Stimulated activated naive CD8-positive, alpha-beta T cell treated with anti-CD3 and anti-CD28 coated beads, Interleukin-15, amount 100 ng/mL, for 72 hours (primary cell): ENCODE results near the gene GNB3.

ENCODE experiments used
- ATAC-seq: fragments of 150-1000 bp; cut with Tn5 transposase; 2 replicates; pipeline ENCODE4 v1.10.0; 2021; ENCODE audit warnings: mild to moderate bottlenecking, moderate library complexity
- DNase-seq, 2 donors: peaks; one replicate each; pipeline ENCODE4 v3.0.0; 2021 to 2022
- H3K27ac Mint-ChIP-seq, 2 donors: one replicate each; pipeline ENCODE4 v1.8.0; 2022; ENCODE audit warnings: mild to moderate bottlenecking in 2 of 2, mixed read lengths in 2 of 2, moderate library complexity in 2 of 2
- H3K27me3 Mint-ChIP-seq: one replicate; pipeline ENCODE4 v1.8.0; 2022; ENCODE audit warnings: mixed read lengths
- H3K4me1 Mint-ChIP-seq: one replicate; pipeline ENCODE4 v1.8.0; 2022; ENCODE audit warnings: mild to moderate bottlenecking, mixed read lengths
- H3K4me3 Mint-ChIP-seq, 2 donors: one replicate each; pipeline ENCODE4 v1.8.0; 2022; ENCODE audit warnings: mild to moderate bottlenecking in 2 of 2, mixed read lengths in 2 of 2, moderate library complexity in 1 of 2
- H3K9me3 Mint-ChIP-seq, 2 donors: one replicate each; pipeline ENCODE4 v1.8.0; 2022; ENCODE audit warnings: mixed read lengths in 2 of 2

Gene GNB3

DNA sequence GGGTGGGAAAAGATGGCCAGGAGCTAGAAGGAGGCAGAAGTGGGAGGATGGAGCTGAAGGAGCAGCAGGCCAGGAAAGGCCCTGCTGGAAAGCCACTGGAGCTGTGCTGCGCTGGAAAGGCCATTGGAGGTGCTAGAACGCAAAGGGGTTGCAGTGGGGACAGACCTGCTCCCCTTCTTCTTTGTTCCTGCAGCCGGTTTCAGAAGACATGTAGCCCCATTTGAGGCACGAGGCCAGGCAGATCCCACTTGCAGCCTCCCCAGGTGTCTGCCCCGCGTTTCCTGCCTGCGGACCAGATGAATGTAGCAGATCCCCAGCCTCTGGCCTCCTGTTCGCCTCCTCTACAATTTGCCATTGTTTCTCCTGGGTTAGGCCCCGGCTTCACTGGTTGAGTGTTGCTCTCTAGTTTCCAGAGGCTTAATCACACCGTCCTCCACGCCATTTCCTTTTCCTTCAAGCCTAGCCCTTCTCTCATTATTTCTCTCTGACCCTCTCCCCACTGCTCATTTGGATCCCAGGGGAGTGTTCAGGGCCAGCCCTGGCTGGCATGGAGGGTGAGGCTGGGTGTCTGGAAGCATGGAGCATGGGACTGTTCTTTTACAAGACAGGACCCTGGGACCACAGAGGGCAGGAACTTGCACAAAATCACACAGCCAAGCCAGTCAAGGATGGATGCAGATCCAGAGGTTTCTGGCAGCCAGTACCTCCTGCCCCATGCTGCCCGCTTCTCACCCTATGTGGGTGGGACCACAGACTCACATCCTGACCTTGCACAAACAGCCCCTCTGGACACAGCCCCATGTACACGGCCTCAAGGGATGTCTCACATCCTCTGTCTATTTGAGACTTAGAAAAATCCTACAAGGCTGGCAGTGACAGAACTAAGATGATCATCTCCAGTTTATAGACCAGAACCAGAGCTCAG lies 21.4 kb upstream of the GNB3 start:
- DNase-seq (no peak), ATAC-seq (no peak)
- peaks cover 48% of the 10 kb centered on the region for H3K27me3 Mint-ChIP-seq
- H3K27ac Mint-ChIP-seq, result no peak overlapping the region
- no peak overlapping the region for H3K4me3 Mint-ChIP-seq
- peaks cover 16% of the 10 kb centered on the region for H3K4me1 Mint-ChIP-seq
- no peaks in the 10 kb centered on the region for H3K9me3 Mint-ChIP-seq

DNA sequence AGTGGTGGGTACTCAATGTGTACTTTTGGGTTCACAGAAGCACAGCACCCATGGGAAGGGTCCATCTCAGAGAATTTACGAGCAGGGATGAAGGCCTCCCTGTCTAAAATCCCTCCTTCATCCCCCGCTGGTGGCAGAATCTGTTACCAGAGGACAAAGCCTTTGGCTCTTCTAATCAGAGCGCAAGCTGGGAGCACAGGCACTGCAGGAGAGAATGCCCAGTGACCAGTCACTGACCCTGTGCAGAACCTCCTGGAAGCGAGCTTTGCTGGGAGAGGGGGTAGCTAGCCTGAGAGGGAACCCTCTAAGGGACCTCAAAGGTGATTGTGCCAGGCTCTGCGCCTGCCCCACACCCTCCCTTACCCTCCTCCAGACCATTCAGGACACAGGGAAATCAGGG lies 20.6 kb upstream of the GNB3 start:
- DNase-seq (no peak), ATAC-seq (no peak)
- H3K4me1 Mint-ChIP-seq, result peaks cover 16% of the 10 kb centered on the region
- H3K4me3 Mint-ChIP-seq, result no peak overlapping the region
- H3K9me3 Mint-ChIP-seq, result no peaks in the 10 kb centered on the region
- no peak overlapping the region for H3K27ac Mint-ChIP-seq
- peaks cover 50% of the 10 kb centered on the region for H3K27me3 Mint-ChIP-seq

DNA sequence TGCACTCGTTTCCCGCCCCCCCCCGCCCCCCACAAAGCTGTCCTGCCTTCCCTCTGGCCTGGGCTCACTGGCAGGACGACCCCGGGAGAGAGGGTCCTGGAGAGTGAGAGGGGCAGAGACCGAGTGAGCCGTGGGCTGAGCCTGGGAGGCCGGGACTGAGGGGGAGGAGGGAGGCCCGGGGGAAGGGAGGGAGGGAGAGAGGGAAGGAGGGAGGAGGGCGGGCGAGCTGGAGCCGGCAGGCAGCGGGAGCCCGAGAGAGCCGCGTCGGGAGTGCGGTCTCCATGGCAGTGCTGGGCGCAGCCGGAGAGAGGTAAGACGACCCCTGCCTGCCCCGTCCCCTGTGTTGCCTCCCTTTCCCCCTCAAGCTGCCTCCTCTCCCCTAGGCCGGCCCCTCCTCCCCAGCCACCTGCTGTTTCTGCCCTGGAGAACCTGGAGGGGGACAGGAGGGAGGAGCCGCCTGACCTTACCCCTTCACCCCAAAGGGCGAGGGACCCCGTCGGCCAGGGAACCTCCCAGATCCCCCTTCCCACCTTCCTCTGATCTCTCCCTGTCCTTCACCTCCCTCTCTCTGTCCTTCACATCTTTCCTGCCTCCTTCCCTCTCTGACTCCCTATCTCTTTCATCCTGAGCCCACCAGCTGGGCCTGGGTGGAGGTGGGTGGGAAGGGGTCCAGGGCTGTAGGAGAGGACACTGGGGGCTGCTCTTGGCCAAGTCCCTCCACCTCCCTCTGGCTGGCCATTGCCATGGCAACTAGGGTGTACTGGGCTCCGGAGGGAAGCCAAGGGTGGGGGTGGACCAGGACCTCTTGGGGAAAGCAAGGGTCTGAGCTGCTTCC lies 18.9 kb upstream of the GNB3 start, which contains the start of gene GPR162:
Gene GPR162 (plus strand): TSS at position 231 of the 835 bp plus-strand sequence. CDS start 2,078 bp downstream, outside the sequence.
- H3K27ac Mint-ChIP-seq, result peak within 1 kb of the TSS in 1 of 2 donors; percentile 29
- peak; percentile 27 for ATAC-seq
- H3K4me1 Mint-ChIP-seq, result peaks cover 23% of the 10 kb centered on the region
- H3K9me3 Mint-ChIP-seq, result no peaks in the 10 kb centered on the region
- DNase-seq, result no peak
- H3K4me3 Mint-ChIP-seq, result peak within 1 kb of the TSS; percentile 42 to 62
- H3K27me3 Mint-ChIP-seq, result peaks cover 67% of the 10 kb centered on the region

DNA sequence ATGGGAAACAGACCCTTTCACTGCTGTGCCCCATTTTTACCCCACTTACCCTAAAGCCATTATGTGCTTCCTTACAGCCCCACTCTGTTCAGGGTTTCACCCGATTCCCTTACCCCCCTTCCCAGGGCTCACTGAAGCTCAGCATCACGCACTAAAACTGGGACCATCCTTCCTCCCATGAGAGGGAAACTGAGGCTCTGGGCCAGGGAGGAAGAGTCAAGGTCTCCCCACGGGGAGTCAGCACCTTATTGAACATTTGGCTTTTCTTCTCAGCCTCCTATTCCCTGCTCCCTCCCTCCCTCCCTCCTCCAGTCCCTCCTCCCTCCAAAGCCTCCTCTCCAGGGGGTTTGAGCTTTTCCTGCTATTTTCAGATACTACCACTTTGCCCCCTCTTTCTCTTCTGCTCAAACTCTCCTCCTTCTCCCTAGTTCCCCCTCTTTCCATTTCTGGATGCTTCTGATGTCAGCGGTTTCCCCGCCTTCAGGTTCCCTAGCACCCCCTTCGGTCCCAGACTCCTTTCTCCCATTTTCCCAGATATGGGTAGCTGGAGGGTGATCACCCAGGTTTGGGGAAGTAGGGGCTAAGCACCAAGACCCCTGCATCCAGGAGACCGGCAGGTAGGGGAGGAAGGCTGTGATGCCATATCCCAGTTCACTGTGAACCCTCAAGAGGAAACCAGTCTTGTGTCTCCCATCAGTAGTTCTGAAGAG lies 18.1 kb upstream of the GNB3 start:
- H3K27me3 Mint-ChIP-seq, result peaks cover 74% of the 10 kb centered on the region
- peaks cover 30% of the 10 kb centered on the region for H3K4me1 Mint-ChIP-seq
- DNase-seq (no peak), ATAC-seq (no peak)
- no peak overlapping the region for H3K27ac Mint-ChIP-seq
- H3K4me3 Mint-ChIP-seq, result peak overlapping the region in 1 of 2 donors; percentile 62
- H3K9me3 Mint-ChIP-seq, result no peaks in the 10 kb centered on the region

DNA sequence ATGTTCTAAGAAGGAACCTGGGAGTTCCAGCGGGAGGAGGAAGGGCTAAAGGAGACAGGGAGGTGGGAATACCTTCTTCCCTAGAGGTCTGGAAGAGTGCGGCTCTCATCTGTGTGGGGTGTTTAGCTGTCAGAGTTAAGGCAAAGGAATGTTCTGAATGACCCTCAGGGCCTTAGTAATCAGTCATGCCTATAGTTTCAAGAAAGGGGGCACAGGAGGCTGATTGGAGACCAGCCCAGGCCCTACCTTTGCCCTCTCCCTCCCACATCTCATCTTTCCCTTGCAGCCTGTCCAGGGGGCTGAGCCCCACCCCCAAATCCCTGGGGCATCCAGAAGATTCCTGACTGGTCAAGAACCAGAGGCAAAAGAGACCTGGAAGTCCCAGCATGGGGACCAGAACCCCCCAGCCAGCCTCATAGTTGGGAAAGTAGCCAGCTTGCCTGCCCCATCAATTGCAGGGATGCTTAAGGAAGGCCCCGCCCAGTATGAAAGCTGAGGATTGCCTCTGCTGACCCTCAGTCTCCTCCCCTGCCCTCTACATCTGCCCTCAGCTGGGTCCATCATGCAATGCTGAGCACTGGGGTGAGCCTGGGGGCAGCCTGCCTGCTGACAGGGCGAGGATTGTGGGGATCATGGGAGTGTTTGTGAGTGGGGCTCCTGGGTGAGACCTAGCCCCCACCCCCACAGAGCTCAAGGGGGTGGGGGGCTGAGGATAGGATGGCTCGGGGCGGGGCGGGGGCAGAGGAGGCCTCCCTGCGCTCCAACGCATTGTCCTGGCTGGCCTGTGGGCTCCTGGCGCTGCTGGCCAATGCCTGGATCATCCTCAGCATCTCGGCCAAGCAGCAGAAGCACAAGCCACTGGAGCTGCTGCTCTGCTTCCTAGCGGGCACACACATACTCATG lies 17.3 kb upstream of the GNB3 start:
- Mint-ChIP-seq H3K27ac (no peak overlapping the region), H3K4me1 (peaks cover 38% of the 10 kb centered on the region), H3K27me3 (peaks cover 83% of the 10 kb centered on the region), H3K4me3 (no peak overlapping the region), H3K9me3 (no peaks in the 10 kb centered on the region)
- ATAC-seq (no peak), DNase-seq (no peak)

DNA sequence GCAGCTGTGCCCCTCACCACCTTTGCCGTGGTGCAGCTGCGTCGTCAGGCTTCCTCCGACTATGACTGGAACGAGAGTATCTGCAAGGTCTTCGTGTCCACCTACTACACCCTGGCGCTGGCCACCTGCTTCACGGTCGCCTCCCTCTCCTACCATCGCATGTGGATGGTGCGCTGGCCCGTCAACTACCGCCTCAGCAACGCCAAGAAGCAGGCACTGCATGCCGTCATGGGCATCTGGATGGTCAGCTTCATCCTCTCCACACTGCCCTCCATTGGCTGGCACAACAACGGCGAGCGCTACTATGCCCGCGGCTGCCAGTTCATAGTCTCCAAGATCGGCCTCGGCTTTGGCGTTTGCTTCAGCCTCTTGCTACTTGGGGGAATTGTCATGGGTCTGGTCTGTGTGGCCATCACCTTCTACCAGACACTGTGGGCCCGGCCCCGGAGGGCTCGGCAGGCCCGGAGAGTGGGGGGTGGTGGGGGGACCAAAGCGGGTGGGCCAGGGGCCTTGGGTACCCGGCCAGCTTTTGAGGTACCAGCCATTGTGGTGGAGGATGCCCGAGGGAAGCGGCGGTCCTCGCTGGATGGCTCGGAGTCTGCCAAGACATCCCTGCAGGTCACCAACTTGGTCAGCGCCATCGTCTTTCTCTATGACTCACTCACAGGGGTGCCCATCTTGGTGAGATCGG lies 16.5 kb upstream of the GNB3 start:
- no peaks in the 10 kb centered on the region for H3K9me3 Mint-ChIP-seq
- ATAC-seq (no peak), DNase-seq (no peak)
- H3K4me1 Mint-ChIP-seq, result peaks cover 44% of the 10 kb centered on the region
- no peak overlapping the region for H3K27ac Mint-ChIP-seq
- no peak overlapping the region for H3K4me3 Mint-ChIP-seq
- H3K27me3 Mint-ChIP-seq, result peaks cover 91% of the 10 kb centered on the region

DNA sequence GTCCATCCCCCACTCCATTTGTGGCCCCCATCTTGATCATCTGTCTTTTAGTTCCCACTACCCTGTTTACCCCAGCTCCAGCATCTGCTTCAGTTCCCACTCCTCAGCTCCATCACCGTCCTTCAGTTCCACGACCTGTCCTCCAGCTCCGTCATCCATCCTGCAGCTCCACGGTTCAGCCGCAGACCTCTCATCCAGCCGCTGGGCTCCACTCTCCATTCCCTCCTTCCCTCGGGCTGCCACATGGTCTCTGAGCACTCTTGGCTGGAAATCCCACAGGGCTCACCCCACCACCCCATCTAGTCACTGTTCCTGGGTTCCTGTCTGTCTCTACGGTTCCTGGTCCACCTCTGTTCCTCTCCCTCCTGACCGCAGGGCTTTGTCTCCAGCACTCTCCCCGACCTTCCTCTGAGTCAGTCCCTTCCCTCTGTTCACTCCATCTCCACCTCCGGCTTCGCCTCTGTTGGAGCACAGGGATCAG lies 15.8 kb upstream of the GNB3 start:
- H3K27ac Mint-ChIP-seq, result no peak overlapping the region
- ATAC-seq (no peak), DNase-seq (no peak)
- no peaks in the 10 kb centered on the region for H3K9me3 Mint-ChIP-seq
- H3K4me3 Mint-ChIP-seq, result no peak overlapping the region
- peaks cover 98% of the 10 kb centered on the region for H3K27me3 Mint-ChIP-seq
- peaks cover 50% of the 10 kb centered on the region for H3K4me1 Mint-ChIP-seq

DNA sequence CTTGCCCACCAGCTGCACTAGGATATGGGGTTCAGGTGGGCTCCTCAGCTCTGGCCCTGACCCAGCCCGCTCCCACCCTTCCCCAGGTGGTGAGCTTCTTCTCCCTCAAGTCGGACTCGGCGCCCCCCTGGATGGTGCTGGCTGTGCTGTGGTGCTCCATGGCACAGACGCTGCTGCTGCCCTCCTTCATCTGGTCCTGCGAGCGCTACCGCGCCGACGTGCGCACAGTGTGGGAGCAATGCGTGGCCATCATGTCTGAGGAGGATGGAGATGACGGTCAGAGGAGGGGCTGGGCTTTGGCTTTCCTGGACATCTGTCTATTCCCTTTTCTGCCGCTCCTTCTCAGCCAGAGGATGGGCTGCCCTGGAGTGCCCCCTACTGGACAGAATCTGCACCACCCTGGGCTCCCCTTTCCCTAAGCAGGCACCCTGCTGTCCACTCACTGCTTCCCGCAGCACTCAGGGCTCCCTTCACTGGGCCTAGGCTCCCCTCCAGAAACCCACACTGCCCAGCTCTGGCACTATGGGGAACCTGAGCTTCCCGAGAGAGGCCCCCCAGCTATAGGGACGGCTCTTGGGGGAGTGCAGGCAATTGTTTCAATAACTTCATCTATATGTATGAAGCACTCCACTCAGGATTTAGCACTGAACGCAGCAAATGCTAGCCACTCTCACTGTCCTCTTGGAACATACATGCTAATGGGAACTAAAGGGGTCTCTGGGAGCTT lies 15.2 kb upstream of the GNB3 start:
- peak; percentile 67 for ATAC-seq
- H3K9me3 Mint-ChIP-seq, result no peaks in the 10 kb centered on the region
- peaks cover 50% of the 10 kb centered on the region for H3K4me1 Mint-ChIP-seq
- H3K27me3 Mint-ChIP-seq, result peaks cover 100% of the 10 kb centered on the region
- peak; percentile 80 to 81 for DNase-seq
- H3K27ac Mint-ChIP-seq, result no peak overlapping the region
- H3K4me3 Mint-ChIP-seq, result peak overlapping the region; percentile 2 to 17

DNA sequence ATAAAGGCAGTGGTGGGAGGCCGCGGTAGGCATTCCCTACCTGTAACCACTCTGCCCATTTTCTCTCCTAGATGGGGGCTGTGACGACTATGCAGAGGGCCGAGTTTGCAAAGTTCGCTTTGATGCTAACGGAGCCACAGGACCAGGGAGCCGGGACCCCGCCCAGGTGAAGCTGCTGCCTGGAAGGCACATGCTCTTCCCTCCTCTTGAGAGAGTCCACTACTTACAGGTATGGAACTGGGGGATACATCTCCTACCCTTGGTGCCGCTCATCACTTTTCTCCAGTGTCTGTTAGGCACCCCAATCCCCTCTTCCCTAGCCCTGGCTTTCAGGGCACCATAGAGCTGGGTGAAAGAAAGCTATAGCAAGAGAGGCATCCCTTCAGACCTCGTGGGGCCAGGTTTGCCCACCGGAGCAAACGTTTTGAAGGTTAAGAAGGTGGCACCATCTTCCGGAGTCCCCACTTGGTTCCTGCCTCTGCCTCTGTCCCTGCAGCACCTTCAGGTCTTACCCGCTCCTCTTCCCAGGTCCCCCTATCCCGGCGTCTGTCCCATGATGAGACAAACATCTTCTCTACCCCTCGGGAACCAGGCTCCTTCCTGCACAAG lies 14.5 kb upstream of the GNB3 start:
- H3K27me3 Mint-ChIP-seq, result peaks cover 100% of the 10 kb centered on the region
- H3K4me1 Mint-ChIP-seq, result peaks cover 44% of the 10 kb centered on the region
- H3K27ac Mint-ChIP-seq, result no peak overlapping the region
- H3K9me3 Mint-ChIP-seq, result no peaks in the 10 kb centered on the region
- DNase-seq (no peak), ATAC-seq (no peak)
- no peak overlapping the region for H3K4me3 Mint-ChIP-seq

DNA sequence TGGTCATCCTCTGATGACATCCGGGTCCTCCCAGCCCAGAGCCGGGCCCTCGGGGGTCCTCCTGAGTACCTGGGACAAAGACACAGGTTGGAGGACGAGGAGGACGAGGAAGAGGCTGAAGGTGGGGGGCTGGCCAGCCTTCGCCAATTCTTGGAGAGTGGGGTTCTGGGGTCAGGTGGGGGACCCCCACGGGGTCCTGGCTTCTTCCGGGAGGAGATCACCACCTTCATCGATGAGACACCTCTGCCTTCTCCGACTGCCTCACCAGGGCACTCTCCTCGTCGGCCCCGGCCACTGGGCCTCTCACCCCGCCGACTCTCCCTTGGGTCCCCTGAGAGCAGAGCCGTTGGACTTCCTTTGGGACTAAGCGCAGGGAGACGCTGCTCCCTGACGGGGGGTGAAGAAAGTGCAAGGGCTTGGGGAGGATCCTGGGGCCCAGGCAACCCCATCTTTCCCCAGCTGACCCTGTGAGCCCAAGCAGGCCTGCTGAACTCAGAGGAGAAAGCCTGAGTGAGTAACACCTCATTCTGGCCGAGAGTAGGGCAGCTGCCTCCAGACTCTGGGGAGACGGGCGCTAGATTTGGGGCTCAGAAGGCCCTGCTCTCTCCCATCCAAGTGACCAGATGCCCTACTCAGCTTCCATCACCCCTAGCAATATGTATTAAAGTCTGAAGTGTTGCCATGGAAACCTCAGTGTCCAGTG lies 13.8 kb upstream of the GNB3 start:
- ATAC-seq, result no peak
- Mint-ChIP-seq H3K27me3 (peaks cover 100% of the 10 kb centered on the region), H3K27ac (no peak overlapping the region), H3K4me3 (peak overlapping the region; percentile 50 to 66), H3K9me3 (no peaks in the 10 kb centered on the region), H3K4me1 (peaks cover 38% of the 10 kb centered on the region)
- DNase-seq, result no peak

DNA sequence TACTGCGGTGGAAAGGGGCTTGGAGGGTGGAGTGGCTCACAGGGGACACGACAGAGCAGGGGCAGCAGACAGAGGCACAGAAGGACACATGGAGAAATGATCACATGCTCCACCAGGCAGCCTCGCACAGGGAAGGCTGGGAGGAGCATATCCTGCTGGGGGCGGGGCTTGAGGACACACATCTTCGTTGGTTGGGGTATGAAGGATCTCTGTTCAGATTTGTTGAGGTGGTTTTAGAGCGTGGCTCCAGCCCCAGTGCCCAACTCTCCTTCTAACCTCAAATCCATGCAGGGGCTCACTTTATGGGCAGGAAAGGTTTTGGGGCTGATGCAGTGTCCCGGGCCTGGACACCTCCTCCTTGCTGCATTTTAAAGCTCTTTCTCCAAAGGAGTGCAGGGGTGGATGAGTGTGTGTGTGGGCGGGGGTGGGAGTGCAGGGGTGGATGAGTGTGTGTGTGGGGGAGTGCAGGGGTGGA lies 13.3 kb upstream of the GNB3 start:
- H3K27ac Mint-ChIP-seq, result no peak overlapping the region
- ATAC-seq (no peak), DNase-seq (peak in 1 of 2 donors; percentile 22)
- H3K4me3 Mint-ChIP-seq, result peak overlapping the region; percentile 50 to 66
- H3K27me3 Mint-ChIP-seq, result peaks cover 96% of the 10 kb centered on the region
- no peaks in the 10 kb centered on the region for H3K9me3 Mint-ChIP-seq
- H3K4me1 Mint-ChIP-seq, result peaks cover 34% of the 10 kb centered on the region

DNA sequence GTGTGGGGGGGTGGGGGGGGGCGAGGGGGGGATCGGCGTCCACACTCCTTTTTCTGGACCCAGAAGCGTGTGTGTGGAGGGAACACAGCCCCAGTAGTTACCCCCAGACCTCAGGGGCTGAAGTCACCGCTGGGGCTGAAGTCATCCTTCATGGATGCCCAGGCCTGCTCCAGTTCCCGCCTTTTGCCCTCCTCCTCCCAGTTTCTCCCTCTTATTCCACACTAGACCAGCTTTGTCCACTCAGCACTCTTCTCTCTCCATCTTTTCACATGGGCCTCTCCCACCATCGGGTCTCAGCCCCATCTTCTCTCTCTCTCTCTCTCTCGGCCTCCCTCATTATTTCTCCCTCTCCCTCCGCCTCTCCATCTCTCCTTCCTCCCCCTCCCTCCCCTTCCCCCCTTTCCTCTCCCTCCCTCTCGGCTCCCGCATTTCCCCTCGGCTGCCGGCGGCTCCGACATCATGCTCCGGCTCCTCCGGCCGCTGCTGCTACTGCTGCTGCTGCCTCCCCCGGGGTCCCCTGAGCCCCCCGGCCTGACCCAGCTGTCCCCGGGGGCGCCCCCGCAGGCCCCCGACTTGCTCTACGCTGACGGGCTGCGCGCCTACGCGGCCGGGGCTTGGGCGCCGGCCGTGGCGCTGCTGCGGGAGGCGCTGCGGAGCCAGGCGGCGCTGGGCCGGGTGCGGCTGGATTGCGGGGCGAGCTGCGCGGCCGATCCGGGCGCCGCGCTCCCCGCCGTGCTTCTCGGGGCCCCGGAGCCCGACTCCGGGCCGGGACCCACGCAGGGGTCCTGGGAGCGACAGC lies 12.5 kb upstream of the GNB3 start, which contains the start of gene P3H3:
Gene P3H3 (plus strand): TSS at position 426 of the 799 bp plus-strand sequence. CDS start 34 bp downstream, at position 460.
- Mint-ChIP-seq H3K4me3 (peak within 1 kb of the TSS; percentile 91 to 93), H3K27ac (peak within 1 kb of the TSS; percentile 89 to 90), H3K4me1 (peaks cover 34% of the 10 kb centered on the region), H3K9me3 (no peaks in the 10 kb centered on the region), H3K27me3 (peaks cover 89% of the 10 kb centered on the region)
- ATAC-seq (peak; percentile 53), DNase-seq (no peak)
